GM18505 (cell line): ENCODE results near the gene ADGRF4.

Source experiments
- ATAC-seq: cut with Tn5 transposase; IDR thresholded peaks from one replicate; pipeline ENCODE4 v1.9.1; 2021; ENCODE audit not compliant: unreplicated experiment
- POLR2A ChIP-seq: IDR thresholded peaks from 4 replicates; pipeline ENCODE4 v1.6.1; 2011; ENCODE audit warnings: borderline replicate concordance; ENCODE audit not compliant: insufficient read depth, insufficient read length; ENCODE audit errors: extremely low read depth

Gene ADGRF4

GRCh38 chr6:47672816-47673215, 25.6 kb upstream of the ADGRF4 start:
- TF ChIP-seq POLR2A = no peak

GRCh38 chr6:47674673-47675072, 23.7 kb upstream of the ADGRF4 start:
- no peak for TF ChIP-seq POLR2A
- ATAC-seq = no peak

More at GRCh38 chr6:47672816-47673215, 25.6 kb upstream of the ADGRF4 start:
- no peak for ATAC-seq

DNA sequence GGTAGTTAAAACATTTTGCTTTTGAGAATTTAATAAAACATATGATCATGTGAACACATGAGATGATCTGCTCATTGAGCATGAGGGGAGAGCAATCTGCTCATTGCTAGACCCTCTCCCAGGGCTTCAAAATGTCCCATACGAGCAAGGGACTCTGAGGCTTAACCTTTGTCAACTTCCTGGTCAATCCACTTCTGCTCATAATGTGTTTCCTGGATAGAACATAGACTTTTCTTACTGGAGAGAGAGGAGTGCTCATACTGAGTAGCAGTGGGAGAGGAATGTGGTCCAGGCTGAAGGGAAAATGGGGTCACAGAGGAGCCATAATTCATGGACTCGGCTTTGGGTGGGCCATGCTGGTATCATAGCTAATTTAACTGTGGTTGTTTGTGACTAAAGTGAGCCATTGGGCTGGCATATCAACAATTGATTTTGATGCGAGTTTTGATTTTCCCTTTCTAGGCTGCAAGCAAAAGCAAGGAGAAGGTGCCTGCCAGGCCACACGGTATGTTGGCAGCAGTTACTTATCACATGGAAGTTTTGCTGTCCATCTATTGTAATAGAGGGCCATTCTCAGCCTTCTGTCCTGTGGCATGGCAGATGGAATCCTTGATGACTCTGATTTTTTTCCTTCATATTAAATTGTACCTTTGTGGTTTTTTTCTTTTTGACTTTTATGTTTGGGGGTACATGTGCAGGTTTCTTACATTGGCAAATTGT, 20.8 kb upstream of the ADGRF4 start:
- ATAC-seq = no peak
- no peak for TF ChIP-seq POLR2A

DNA sequence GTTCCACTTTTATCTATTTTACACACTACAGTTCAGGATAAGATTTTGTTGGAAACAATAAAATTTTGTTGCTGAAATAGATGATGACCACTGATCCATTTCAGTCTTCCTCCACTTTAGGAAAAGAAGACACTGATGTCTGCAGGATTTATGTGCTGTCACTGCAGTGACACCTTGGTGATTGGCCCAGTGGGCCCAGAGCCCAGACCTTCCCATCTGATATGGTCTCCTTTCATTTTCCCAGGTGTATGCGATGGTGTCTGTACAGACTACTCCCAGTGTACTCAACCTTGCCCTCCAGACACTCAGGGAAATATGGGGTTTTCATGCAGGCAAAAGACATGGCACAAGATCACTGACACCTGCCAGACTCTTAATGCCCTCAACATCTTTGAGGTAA, 19.6 kb upstream of the ADGRF4 start:
- no peak for TF ChIP-seq POLR2A
- ATAC-seq = no peak

GRCh38 chr6:47679322-47679906, 19.0 kb upstream of the ADGRF4 start:
- no peak for TF ChIP-seq POLR2A
- ATAC-seq = no peak

- TF ChIP-seq POLR2A = no peak
- no peak for ATAC-seq
These were observed 18.3 kb upstream of the ADGRF4 start for GRCh38 chr6:47680051-47680450.

DNA sequence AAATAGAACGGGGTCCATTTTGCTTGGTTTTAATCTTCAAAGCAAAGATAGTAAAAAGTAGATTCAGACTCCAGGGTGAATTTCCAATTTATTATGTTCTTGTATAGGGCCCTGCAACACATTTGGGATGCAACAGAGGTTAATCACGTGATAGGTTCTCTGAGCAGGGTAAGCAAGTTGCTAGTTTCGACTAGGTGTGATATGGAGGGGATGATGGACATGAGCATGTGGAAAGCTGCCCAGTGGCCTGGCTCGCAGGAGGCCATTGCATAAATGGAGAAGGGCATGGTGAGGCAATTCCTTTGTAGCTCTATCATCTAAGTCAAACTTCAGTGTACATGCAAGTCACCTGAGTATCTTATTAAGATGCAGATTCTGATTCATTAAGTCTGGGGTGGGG, 17.7 kb upstream of the ADGRF4 start:
- ATAC-seq = no peak
- no peak for TF ChIP-seq POLR2A

GRCh38 chr6:47681201-47681990, 17.0 kb upstream of the ADGRF4 start:
- no peak for ATAC-seq
- no peak for TF ChIP-seq POLR2A

DNA sequence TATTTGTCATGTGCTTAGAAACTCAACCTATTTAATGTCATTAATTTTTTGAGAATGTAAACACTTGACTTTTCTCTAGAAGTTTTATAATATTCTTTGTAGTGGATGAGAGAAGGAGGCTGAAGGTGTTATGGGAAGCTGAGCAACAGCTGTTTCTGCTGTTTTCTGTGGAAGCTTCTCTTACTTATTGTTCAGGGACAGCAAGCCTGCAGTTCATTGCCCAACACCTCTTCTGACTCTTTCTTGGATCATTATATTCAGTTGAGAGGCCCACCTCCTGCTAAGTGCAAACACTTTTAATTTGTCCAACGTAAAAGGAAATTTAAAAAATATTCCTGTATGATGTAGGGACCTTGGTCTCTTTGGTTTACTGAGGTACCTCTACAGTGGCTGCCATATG, 12.0 kb upstream of the ADGRF4 start:
- no peak for TF ChIP-seq POLR2A
- ATAC-seq = no peak

DNA sequence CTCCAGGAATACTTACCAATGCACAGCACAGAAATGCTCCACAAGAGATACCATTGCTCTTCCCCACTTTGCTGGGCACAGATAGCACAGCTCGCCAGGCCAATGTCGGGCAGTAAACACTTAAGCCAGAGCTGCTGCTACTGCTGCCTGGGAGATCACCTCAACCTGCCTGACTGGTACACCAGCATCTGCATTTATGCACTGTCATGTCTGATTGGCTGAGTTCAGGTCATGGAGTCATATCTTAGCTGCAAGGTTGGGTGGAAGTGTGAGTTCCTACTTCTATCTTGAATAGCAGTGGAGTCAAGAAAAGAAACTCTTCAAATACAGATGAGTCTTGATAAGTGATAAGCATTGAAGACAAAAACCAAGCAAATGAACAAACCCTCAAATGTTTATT, 10.9 kb upstream of the ADGRF4 start:
- no peak for ATAC-seq
- no peak for TF ChIP-seq POLR2A

DNA sequence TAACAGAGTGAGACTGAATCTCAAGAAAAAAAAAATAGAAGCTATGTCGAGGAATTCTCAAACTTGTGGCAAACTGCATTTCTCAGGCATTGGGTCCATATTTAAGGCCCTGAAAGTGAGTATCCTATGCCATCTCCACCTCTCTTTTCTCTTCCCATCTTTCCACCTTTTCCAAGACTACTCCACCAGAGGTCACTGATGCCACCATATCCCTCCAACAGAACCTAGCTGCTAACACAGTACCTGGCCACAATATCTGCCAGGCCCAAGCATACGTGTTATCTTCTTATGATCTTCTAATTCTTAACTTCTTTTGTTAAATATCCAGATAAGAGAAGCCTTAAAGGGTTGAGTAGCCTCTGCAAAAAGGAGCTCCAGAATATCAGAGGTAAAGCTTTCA, 8.2 kb upstream of the ADGRF4 start:
- ATAC-seq = no peak
- no peak for TF ChIP-seq POLR2A

- TF ChIP-seq POLR2A = no peak
- no peak for ATAC-seq
These were observed 7.6 kb upstream of the ADGRF4 start for GRCh38 chr6:47690791-47691190.

GRCh38 chr6:47697925-47698324, 455 bp upstream of the ADGRF4 start:
- TF ChIP-seq POLR2A = no peak
- no peak for ATAC-seq

DNA sequence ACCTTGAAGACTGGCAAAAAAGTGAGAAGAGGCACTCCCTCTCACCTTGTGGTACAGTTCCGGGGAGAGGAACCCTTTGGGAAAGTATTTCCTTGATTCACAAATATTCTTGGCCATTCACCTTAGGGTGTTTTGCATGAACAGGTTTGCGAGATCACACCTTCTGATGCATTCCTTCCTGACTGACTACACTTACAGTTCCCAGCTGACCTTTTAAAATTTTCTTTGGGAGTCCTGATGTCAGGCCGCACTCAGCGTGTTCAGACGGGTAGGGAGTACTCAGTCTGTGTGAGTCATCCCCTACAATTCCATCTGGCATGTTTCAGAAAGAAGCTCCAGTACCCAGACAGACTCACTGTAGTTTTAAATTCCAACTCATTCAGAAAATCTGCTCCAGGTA, 1.7 kb downstream of the ADGRF4 start:
- TF ChIP-seq POLR2A = no peak
- no peak for ATAC-seq

DNA sequence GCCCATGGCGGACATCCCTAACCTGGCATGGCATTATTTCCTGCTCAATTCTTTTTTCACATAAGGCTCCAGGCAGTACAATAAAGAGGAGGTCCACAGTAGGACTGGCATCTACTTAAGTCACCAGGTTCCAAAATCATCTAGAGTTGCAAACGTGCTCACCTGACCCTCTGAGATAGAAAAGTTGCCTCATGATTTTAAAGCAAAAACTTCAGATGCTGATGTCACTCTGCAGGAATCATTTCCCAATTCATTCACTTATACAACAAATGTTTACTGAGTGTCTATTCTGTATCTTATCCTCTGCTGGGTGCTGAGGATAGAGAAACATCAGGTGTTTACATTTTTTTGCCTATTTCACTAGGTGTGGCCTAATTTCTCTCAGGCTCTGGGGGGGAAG, 2.2 kb downstream of the ADGRF4 start:
- no peak for ATAC-seq
- TF ChIP-seq POLR2A = no peak

GRCh38 chr6:47701363-47701762, 3.0 kb downstream of the ADGRF4 start:
- peak; percentile 97 for ATAC-seq
- no peak for TF ChIP-seq POLR2A
